ENCODE measurements around the gene RFXAP.

DNA sequence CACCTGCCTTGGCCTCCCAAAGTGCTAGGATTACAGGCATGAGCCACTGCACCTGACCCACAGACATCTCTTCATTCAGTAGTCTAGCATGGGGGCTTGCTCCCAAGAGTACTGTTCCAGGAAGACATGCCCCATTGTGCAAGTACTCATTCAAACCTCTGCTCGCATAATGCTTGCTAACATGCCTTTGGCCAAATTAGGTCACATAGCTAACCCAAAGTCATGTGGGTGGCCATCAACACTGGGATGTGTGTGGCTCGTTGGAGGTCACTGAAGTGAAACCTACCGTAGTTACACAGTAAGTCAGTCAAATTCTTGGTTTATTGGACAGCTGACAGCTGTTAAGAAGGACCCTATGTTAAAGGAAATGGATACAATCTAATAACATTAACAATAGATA lies 20.3 kb downstream of the RFXAP start:
- TF ChIP-seq, protein P1, sequence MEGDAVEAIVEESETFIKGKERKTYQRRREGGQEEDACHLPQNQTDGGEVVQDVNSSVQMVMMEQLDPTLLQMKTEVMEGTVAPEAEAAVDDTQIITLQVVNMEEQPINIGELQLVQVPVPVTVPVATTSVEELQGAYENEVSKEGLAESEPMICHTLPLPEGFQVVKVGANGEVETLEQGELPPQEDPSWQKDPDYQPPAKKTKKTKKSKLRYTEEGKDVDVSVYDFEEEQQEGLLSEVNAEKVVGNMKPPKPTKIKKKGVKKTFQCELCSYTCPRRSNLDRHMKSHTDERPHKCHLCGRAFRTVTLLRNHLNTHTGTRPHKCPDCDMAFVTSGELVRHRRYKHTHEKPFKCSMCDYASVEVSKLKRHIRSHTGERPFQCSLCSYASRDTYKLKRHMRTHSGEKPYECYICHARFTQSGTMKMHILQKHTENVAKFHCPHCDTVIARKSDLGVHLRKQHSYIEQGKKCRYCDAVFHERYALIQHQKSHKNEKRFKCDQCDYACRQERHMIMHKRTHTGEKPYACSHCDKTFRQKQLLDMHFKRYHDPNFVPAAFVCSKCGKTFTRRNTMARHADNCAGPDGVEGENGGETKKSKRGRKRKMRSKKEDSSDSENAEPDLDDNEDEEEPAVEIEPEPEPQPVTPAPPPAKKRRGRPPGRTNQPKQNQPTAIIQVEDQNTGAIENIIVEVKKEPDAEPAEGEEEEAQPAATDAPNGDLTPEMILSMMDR (IDR thresholded peaks at IDR 0.05; ENCODE audit: insufficient read depth, low read depth, low read length), result no peak
- TF ChIP-seq EZH2 (IDR thresholded peaks at IDR 0.05; ENCODE audit: insufficient read depth, low read length), result no peak
